Superior temporal gyrus (tissue), 1 donor: ENCODE data around the gene MAGEA3.
"Not testable (repeated sequence)": the region's sequence is repeated elsewhere in the genome, so short reads cannot be mapped to it uniquely, and the experiment has no call there.

Experiments
- DNase-seq: peaks from one replicate; pipeline ENCODE4 v3.0.0-alpha.2; 2016; ENCODE audit errors: extremely low spot score

The MAGEA3 gene, protein sequence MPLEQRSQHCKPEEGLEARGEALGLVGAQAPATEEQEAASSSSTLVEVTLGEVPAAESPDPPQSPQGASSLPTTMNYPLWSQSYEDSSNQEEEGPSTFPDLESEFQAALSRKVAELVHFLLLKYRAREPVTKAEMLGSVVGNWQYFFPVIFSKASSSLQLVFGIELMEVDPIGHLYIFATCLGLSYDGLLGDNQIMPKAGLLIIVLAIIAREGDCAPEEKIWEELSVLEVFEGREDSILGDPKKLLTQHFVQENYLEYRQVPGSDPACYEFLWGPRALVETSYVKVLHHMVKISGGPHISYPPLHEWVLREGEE

DNA sequence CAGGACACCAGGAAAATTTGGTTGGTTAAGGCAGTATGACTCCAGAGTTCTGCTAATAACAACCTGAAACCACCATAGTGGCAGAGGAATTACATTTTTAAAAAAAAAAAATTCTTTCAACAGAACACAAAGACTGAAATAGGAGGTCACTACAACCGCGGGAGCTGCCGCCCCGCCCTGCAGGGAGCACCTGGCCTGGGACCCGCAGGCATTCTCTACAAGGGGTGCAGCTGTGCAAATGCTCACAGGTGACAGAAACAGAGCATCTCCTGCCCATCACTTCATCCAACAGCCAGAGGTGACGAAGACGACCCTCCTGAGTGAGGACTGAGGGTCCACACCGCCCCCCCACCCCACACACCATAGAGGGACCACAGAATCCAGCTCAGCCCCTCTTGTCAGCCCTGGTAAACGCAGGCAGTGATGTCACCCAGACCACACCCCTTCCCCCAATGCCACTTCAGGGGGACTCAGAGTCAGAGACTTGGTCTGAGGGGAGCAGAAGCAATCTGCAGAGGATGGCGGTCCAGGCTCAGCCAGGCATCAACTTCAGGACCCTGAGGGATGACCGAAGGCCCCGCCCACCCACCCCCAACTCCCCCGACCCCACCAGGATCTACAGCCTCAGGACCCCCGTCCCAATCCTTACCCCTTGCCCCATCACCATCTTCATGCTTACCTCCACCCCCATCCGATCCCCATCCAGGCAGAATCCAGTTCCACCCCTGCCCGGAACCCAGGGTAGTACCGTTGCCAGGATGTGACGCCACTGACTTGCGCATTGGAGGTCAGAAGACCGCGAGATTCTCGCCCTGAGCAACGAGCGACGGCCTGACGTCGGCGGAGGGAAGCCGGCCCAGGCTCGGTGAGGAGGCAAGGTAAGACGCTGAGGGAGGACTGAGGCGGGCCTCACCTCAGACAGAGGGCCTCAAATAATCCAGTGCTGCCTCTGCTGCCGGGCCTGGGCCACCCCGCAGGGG is at the start of gene MAGEA3:
MAGEA3 (plus strand) TSS at position 843 of the 980 bp plus-strand sequence. CDS start 2,039 bp downstream, outside the sequence.
- not testable (repeated sequence) for DNase-seq

DNA sequence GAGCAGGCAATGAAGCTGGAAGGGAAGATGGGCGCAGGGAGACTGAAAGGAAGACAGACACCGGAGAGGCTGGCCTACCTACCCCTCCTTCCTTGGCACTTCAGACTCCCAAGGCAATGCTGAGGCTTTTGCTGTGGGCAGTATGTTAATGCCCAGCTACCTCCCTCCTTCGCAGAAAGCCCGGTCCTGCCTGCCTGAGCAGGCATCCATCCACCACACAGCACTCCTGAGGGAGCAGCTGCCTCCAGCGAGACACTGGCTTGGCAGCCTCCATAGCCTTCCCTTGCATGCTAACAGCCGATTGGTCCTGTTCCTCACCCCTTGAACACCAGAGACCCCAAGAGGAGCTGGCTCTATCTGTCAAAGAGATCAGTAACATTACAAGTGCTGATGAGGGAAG is 46.5 kb upstream of the MAGEA3 start:
- no peak for DNase-seq

DNA sequence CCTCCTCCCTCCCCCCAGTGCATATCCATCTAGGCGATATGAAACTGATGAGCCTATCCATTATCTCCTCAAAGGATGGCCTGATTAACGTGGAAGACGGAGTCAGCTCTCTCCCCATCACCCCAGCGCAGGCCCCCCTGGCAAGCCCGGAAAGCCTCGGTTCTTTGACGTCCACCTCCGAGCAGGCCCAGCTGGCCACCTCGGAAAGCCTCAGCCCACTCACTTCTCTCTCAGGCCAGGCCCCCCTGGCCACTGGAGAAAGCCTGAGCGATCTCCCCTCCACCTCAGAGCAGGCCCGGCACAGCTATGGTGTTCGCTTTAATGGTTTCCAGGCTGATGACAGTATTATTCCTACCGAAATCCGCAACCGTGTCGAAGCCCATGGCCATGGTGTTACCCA is 46.1 kb upstream of the MAGEA3 start:
- DNase-seq, result no peak

DNA sequence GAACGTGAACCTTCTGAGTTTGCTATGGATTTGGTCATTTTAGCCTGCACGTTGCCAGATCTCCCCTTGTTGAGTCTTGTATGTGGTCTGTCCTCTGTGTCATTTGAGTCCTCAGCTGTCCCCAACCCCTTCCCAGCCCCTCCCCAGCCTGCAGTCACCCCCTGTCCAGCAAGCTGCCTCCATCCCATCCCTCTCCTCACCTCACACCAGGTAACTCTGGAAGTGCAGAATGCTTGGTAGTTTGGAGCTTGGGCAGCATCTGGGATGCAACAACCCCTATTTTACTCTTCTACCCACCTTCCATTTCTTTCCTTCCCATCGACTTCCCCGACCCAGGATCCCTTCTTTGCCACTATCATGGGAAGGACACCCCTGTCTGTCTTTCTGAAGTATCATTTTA is 42.5 kb upstream of the MAGEA3 start:
- no peak for DNase-seq

DNA sequence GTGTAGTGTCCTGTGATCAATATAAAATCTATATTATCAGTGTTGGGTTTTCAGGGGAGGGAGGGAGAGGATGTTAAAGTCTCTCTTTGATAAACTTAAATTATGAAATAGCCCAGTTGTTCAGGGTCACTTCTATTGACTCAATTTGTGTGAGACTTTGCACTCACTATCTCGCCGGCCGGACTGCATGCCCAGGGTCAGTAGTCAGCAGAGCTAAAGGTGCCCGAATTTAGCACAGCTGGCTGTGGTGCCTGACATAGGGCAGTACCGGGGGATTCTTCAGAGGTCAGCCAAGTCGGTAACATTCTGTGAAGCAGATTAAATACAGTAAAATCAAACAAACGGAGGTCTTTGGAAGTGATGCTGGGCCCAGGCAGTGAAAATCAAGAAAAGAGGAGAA is 41.7 kb upstream of the MAGEA3 start:
- no peak for DNase-seq

DNA sequence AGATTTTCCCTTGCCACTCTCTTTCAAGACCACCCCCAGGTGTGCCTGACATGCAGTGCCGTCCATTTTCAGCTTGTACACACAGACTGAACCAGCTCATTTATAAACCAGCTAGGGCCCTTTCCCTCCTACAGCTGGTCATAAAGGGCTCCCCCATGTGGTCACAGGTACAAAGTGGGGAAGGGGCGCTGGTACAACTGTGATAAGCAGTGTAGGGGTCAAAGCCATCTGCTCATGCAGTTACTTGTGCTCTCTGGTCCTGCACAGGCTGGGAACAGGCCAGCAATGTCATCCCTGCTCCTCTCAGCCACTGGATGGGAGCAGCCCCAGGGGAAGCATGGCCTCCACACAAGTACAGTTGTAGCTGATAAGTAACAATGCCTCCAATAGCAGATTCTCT is 40.3 kb upstream of the MAGEA3 start:
- no peak for DNase-seq

DNA sequence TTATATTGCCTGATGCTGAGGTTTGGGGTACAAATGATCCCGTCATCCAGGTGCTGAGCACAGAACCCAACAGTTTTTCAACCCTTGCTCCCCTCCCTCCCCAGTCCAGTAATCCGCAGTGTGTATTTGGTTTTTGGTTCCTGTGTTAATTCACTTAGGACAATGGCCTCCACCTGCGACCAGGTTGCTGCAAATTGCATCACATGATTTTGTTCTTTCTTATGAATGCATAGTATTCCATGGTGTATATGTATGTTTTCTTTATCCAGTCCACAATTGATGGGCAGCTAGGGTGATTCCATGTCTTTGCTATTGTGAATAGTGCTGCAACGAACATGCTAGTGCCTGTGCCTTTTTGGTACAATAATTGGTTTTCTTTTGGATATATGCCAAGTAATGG is 35.5 kb upstream of the MAGEA3 start:
- DNase-seq, result no peak

DNA sequence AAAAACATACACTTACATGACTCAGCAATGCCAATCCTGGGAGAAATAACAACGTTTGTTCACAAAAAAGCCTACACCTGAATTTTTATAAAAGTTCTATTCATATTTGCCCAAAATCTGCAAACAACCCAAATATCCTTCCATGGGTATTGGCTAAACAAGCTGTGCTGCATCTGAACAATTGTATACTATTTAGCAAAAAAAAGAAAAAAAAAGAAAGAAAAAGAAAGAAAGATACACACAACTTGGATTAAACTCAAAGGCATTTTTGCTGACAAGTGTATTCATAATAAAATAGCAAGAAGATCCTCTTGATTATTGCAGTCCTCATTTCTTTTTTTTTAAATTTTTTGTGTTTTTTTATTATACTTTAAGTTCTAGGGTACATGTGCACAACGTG is 24.5 kb upstream of the MAGEA3 start:
- DNase-seq, result no peak

DNA sequence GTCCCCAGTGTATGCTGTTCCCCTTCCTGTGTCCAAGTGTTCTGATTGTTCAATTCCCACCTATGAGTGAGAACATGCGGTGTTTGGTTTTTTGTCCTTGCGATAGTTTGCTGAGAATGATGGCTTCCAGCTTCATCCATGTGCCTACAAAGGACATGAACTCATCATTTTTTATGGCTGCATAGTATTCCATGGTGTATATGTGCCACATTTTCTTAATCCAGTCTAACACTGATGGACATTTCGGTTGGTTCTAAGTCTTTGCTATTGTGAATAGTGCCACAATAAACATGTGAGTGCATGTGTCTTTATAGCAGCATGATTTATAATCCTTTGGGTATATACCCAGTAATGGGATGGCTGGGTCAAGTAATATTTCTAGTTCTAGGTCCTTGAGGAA is 23.9 kb upstream of the MAGEA3 start:
- DNase-seq, result not testable (repeated sequence)

DNA sequence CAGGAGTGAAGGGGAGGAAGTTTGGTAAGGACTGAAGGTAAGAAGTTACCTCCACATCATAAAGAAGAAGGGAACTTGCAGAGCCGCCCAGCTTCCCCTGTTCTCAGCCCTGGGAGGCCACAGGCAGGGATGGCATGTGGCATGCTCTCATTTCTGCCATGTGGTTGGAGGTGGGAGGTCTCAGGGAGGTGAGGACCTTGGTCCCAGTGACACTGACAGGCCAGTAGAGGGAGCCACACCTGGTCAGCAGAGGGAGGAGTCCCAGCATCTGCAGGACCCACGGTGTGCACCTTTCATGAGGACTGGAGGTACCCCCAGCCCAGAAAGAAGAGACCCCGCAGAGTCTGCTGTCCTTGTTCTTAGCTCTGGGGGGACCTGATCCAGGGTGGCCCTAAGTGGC is 17.6 kb upstream of the MAGEA3 start:
- DNase-seq, result not testable (repeated sequence)

DNA sequence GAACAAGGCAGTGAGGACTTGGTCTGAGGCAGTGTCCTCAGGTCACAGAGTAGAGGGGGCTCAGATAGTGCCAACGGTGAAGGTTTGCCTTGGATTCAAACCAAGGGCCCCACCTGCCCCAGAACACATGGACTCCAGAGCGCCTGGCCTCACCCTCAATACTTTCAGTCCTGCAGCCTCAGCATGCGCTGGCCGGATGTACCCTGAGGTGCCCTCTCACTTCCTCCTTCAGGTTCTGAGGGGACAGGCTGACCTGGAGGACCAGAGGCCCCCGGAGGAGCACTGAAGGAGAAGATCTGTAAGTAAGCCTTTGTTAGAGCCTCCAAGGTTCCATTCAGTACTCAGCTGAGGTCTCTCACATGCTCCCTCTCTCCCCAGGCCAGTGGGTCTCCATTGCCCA is 1.8 kb downstream of the MAGEA3 start:
- not testable (repeated sequence) for DNase-seq

DNA sequence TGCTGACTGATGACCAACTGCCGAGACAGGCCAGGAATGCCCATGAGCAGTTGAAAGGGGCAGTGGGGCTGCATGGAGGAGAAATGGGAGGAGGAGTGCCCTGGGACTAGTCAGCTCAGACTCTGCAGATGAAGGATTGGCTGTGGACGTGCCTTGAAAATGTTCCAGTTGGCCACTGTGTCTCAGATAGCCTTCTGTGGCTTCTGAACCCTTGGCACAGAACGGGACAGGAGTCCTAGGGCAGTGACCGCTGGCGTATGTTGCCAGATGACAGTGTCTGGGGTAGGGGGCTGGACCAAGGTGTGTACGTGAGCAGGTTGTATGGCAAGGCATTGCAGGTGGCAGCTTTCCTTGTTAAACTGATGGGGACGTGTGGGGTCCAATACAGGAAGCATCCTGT is 7.9 kb downstream of the MAGEA3 start:
- DNase-seq, result not testable (repeated sequence)

DNA sequence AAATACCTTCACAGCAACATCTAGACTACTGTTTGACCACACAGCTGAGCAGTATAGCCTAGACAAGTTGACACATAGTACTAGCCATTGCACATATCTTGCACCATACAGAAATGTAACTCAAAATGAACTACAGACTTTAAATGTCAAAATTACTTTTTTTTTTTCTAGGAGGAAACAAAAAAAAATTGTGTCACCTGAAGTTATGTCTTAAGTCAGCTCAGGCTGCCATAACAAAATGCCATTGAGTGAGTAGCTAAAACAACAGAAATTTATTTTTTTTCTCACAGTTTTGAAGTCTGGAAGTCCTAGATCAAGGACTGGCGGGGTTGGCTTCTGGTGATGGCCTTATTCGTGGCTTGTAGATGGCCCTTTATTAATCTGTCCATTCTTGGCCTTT is 10.6 kb downstream of the MAGEA3 start, which contains the start of gene CSAG2:
CSAG2 (minus strand) TSS at position 101 of the 400 bp plus-strand sequence. CDS start 161 bp downstream, outside the sequence.
- DNase-seq, result not testable (repeated sequence)

DNA sequence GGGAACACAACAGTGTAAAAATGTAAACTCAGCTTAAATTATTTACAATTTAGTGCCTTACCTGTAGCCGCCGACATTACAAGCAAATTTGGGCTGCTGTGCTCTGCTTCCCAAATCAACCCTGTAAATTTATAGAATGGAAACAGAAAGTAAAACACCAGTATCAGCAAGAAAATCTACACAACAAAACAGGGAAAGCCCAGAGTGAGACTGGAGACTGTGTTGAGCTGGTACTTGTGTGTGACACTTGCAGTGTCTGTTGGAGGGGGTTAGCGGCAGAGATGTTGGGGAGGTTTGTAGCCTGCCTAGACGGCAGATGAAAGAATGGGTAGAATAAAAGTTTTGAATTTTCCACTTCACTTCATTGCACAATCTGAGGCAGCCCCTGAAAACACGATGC is 14.6 kb downstream of the MAGEA3 start:
- DNase-seq, result not testable (repeated sequence)

DNA sequence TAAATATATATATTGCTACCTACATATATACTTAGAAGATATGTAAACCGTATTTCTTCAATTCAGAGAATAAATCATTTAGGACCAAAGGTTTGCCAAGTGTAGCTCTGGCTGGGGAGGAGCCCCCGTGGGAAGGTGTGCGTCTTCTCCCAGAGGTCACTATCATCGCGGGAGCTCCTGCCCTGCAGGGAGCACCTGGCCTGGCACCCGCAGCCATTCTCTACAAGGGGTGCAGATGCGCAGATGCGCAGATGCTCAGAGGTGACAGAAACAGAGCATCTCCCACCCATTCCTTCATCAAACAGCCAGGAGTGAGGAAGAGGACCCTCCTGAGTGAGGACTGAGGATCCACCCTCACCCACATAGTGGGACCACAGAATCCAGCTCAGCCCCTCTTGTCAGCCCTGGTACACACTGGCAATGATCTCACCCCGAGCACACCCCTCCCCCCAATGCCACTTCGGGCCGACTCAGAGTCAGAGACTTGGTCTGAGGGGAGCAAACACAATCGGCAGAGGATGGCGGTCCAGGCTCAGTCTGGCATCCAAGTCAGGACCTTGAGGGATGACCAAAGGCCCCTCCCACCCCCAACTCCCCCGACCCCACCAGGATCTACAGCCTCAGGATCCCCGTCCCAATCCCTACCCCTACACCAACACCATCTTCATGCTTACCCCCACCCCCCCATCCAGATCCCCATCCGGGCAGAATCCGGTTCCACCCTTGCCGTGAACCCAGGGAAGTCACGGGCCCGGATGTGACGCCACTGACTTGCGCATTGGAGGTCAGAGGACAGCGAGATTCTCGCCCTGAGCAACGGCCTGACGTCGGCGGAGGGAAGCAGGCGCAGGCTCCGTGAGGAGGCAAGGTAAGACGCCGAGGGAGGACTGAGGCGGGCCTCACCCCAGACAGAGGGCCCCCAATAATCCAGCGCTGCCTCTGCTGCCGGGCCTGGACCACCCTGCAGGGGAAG is 15.5 kb downstream of the MAGEA3 start, which contains the start of gene MAGEA2B:
MAGEA2B (plus strand) TSS at position 814 of the 973 bp plus-strand sequence. CDS start 2,479 bp downstream, outside the sequence.
- not testable (repeated sequence) for DNase-seq

DNA sequence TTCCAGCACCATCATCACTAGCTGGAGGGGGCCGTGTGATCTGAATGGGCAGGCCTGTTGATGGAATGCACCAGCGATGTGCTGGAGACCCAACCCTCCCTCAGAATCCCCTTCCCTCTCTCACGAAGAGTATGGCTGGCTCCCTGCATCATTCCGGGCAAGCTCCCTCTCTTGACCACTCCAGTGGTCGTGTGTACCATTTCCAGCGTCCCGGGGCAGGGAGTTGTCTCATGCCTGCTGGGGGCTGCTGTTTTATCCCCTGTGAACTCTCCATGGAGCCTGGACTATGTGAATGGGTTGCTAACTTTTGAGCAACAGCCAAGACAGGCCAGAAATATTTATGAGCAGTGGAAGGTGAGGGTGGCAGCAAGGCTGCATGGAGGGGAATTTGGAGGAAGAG is 26.8 kb downstream of the MAGEA3 start:
- no peak for DNase-seq

DNA sequence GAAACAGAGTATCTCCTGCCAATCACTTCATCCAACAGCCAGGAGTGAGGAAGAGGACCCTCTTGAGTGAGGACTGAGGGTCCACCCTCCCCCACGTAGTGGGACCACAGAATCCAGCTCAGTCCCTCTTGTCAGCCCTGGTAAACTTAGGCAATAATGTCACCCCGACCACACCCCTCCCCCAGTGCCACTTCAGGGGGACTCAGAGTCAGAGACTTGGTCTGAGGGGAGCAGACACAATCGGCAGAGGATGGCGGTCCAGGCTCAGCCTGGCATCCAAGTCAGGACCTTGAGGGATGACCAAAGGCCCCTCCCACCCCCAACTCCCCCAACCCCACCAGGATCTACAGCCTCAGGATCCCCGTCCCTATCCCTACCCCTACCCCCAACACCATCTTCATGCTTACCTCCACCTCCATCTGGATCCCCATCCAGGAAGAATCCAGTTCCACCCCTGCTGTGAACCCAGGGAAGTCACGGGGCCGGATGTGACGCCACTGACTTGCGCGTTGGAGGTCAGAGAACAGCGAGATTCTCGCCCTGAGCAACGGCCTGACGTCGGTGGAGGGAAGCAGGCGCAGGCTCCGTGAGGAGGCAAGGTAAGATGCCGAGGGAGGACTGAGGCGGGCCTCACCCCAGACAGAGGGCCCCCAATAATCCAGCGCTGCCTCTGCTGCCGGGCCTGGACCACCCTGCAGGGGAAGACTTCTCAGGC is 34.8 kb downstream of the MAGEA3 start, which contains the start of the genes CSAG1 and MAGEA12:
CSAG1 (minus strand) TSS at position 461 of the 715 bp plus-strand sequence. CDS start 1,261 bp downstream, outside the sequence.
MAGEA12 (plus strand) TSS at position 497 of the 715 bp plus-strand sequence. CDS start 2,405 bp downstream, outside the sequence.
- no peak for DNase-seq

DNA sequence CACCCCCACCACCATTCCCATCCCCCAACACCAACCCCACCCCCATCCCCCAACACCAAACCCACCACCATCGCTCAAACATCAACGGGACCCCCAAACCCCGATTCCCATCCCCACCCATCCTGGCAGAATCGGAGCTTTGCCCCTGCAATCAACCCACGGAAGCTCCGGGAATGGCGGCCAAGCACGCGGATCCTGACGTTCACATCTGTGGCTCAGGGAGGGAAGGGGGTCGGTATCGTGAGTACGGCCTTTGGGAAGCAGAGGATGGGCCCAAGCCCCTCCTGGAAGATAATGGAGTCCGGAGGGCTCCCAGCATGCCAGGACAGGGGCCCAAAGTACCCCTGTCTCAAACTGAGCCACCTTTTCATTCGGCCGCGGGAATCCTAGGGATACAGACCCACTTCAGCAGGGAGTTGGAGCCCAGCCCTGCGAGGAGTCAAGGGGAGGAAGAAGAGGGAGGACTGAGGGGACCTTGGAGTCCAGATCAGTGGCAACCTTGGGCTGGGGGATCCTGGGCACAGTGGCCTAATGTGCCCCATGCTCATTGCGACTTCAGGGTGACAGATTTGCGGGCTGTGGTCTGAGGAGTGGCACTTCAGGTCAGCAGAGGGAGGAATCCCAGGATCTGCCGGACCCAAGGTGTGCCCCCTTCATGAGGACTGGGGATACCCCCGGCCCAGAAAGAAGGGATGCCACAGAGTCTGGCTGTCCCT is 35.7 kb downstream of the MAGEA3 start:
- DNase-seq, result not testable (repeated sequence)

DNA sequence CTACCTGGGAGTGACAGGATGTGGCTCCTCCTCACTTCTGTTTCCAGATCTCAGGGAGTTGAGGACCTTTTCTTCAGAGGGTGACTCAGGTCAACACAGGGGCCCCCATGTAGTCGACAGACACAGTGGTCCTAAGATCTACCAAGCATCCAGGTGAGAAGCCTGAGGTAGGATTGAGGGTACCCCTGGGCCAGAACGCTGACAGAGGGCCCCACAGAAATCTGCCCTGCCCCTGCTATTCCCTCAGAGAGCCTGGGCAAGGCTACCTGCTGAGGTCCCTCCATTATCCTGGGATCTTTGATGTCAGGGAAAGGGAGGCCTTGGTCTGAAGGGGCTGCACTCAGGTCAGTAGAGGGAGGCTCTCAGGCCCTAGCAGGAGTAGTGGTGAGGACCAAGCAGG is 36.5 kb downstream of the MAGEA3 start:
- DNase-seq, result no peak
